Duodenal mucosa (tissue), 2 donors: ENCODE results near the gene SOX12.

Experiments used
- H3K27ac ChIP-seq: one replicate; pipeline ENCODE4 v1.7.0; 2013; ENCODE audit warnings: low read depth, low read length
- H3K27me3 ChIP-seq, 2 donors: one replicate each; pipeline ENCODE4 v1.7.0; 2013; ENCODE audit warnings: low read length in 2 of 2, control low read depth in 1 of 2; ENCODE audit not compliant: insufficient read depth in 2 of 2, control insufficient read depth in 1 of 2
- H3K36me3 ChIP-seq, 2 donors: one replicate each; pipeline ENCODE4 v1.7.0; 2013; ENCODE audit warnings: low read length in 2 of 2, control low read depth in 1 of 2; ENCODE audit not compliant: insufficient read depth in 2 of 2, control insufficient read depth in 1 of 2
- H3K4me1 ChIP-seq, 2 donors: one replicate each; pipeline ENCODE4 v1.7.0; 2013; ENCODE audit warnings: low read length in 2 of 2, control low read depth in 1 of 2; ENCODE audit not compliant: insufficient read depth in 2 of 2, control insufficient read depth in 1 of 2
- H3K4me3 ChIP-seq, 2 donors: one replicate each; pipeline ENCODE4 v1.7.0; 2013; ENCODE audit warnings: low read length in 2 of 2, low read depth in 1 of 2
- H3K9ac ChIP-seq, 2 donors: one replicate each; pipeline ENCODE4 v1.7.0; 2013; ENCODE audit warnings: low read length in 2 of 2, low read depth in 1 of 2
- H3K9me3 ChIP-seq, 2 donors: one replicate each; pipeline ENCODE4 v1.7.0; 2013; ENCODE audit warnings: low read length in 2 of 2, control low read depth in 1 of 2; ENCODE audit not compliant: control insufficient read depth in 1 of 2

Gene SOX12

GRCh38 chr20:313402-313801, 11.9 kb upstream of the SOX12 start:
- Histone ChIP-seq H3K36me3 (no peaks in the 10 kb centered on the region), H3K4me3 (no peak overlapping the region), H3K27me3 (no peaks in the 10 kb centered on the region), H3K9ac (no peak overlapping the region), H3K27ac (no peak overlapping the region), H3K4me1 (peaks cover 4 to 10% of the 10 kb centered on the region in 2 donors), H3K9me3 (no peaks in the 10 kb centered on the region)

- no peaks in the 10 kb centered on the region for H3K36me3 ChIP-seq
- no peaks in the 10 kb centered on the region for H3K9me3 ChIP-seq
- no peak overlapping the region for H3K4me3 ChIP-seq
- H3K27me3 ChIP-seq = no peaks in the 10 kb centered on the region
- no peak overlapping the region for H3K27ac ChIP-seq
- H3K4me1 ChIP-seq = peaks cover 4 to 6% of the 10 kb centered on the region in 2 donors
- no peak overlapping the region for H3K9ac ChIP-seq
Measured at GRCh38 chr20:313948-314347, 11.4 kb upstream of the SOX12 start.

- no peaks in the 10 kb centered on the region for H3K36me3 ChIP-seq
- no peak overlapping the region for H3K4me3 ChIP-seq
- H3K4me1 ChIP-seq = no peaks in the 10 kb centered on the region
- H3K9me3 ChIP-seq = no peaks in the 10 kb centered on the region
- no peak overlapping the region for H3K27ac ChIP-seq
- H3K27me3 ChIP-seq = no peaks in the 10 kb centered on the region
- no peak overlapping the region for H3K9ac ChIP-seq
Measured at GRCh38 chr20:316316-317068, 8.9 kb upstream of the SOX12 start.

GRCh38 chr20:324177-325044, 941 bp upstream of the SOX12 start:
- Histone ChIP-seq H3K27ac (peak overlapping the region; percentile 89), H3K27me3 (no peaks in the 10 kb centered on the region), H3K9ac (peak overlapping the region; percentile 92 to 93), H3K4me3 (peak overlapping the region; percentile 88 to 98), H3K4me1 (peaks cover 7 to 21% of the 10 kb centered on the region in 2 donors), H3K36me3 (no peaks in the 10 kb centered on the region), H3K9me3 (no peaks in the 10 kb centered on the region)

GRCh38 chr20:325889-326644, 715 bp downstream of the SOX12 start:
- H3K27me3 ChIP-seq = no peaks in the 10 kb centered on the region
- no peaks in the 10 kb centered on the region for H3K36me3 ChIP-seq
- peak overlapping the region; percentile 64 for H3K27ac ChIP-seq
- no peaks in the 10 kb centered on the region for H3K9me3 ChIP-seq
- H3K4me1 ChIP-seq = peaks cover 7 to 24% of the 10 kb centered on the region in 2 donors
- H3K4me3 ChIP-seq = peak overlapping the region; percentile 66 to 74
- H3K9ac ChIP-seq = peak overlapping the region; percentile 18 to 49

- H3K4me1 ChIP-seq = peaks cover 7 to 24% of the 10 kb centered on the region in 2 donors
Measured at GRCh38 chr20:326645-327185, 1.4 kb downstream of the SOX12 start.

GRCh38 chr20:327186-328026, 2.1 kb downstream of the SOX12 start:
- Histone ChIP-seq H3K4me3 (peak overlapping the region; percentile 65 to 66), H3K9ac (peak overlapping the region; percentile 20 to 54), H3K27ac (no peak overlapping the region), H3K4me1 (peaks cover 7 to 24% of the 10 kb centered on the region in 2 donors), H3K36me3 (no peaks in the 10 kb centered on the region), H3K9me3 (no peaks in the 10 kb centered on the region), H3K27me3 (no peaks in the 10 kb centered on the region)

More at GRCh38 chr20:326645-327185, 1.4 kb downstream of the SOX12 start:
- peak overlapping the region; percentile 65 to 66 for H3K4me3 ChIP-seq
- H3K9ac ChIP-seq = peak overlapping the region; percentile 18 to 49
- no peaks in the 10 kb centered on the region for H3K27me3 ChIP-seq
- H3K27ac ChIP-seq = peak overlapping the region; percentile 7
- no peaks in the 10 kb centered on the region for H3K9me3 ChIP-seq
- H3K36me3 ChIP-seq = no peaks in the 10 kb centered on the region

- Histone ChIP-seq H3K27me3 (no peaks in the 10 kb centered on the region), H3K27ac (no peak overlapping the region), H3K4me1 (peaks cover 7 to 24% of the 10 kb centered on the region in 2 donors), H3K4me3 (peak overlapping the region; percentile 65 to 66), H3K9ac (peak overlapping the region in 1 of 2 donors; percentile 20), H3K9me3 (no peaks in the 10 kb centered on the region), H3K36me3 (no peaks in the 10 kb centered on the region)
Measured at GRCh38 chr20:328027-328974, 2.9 kb downstream of the SOX12 start.
